Right lung (tissue), 5 donors: Measurements from ENCODE around the gene SLC16A3. TPM values are rescaled to one million over a fixed set of nuclear protein-coding genes. Genes with fewer than 3 reads are reported as not detected.

Experiments
- DNase-seq, 2 donors: peaks; one replicate each; pipeline ENCODE4 v3.0.0-alpha.2; 2013
- polyA plus RNA-seq, 5 donors: library from polyadenylated mRNA; unstranded; fragments of 120-200 nt; gene quantifications; one replicate each; pipeline versions ENCODE4 v1.2.1 to v1.2.3, GENCODE V29; 2013; ENCODE audit warnings: inconsistent platforms in 1 of 5, low replicate concordance in 1 of 5; ENCODE audit not compliant: insufficient read length in 5 of 5, insufficient read depth in 1 of 5

The SLC16A3 gene
- polyA plus RNA-seq, 5 donors = 10.2 to 23.4 (median 20.1) TPM

DNA sequence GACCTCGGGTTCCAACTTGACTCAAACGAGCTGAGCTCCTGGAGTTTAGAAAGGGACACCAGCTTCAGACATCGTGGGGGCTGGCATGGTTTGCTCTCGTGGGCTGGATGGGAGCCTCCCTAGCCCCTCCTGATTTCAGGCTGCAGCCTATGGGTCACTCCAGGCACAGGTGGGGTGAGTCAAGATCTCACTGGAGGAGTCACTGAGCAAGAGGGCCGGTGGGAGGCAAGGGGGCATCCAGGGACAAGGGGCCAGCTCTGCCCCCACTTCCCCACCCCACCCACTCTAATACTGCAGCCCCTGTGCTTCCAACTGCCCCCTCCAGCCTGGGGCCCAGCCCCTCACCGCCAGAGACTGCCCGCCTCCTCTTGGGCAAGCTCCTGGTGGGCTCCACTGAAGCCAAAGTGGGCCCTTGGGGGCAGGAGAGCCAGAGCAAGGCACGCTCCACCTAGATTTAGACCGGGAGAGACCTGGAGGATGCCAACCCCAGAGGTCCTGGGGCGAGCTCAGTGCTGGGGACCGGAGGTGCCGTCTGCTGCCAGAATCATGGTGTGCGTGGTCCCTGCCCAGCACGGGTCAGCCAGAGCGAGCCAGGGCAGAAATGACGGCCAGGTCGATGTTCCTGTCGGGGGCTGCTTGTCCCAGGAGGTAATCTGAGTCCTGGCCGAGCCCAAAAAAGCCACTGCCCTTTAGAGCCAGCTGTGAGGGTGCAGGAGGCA, 6.4 kb downstream of the SLC16A3 start:
- DNase-seq = no peak

DNA sequence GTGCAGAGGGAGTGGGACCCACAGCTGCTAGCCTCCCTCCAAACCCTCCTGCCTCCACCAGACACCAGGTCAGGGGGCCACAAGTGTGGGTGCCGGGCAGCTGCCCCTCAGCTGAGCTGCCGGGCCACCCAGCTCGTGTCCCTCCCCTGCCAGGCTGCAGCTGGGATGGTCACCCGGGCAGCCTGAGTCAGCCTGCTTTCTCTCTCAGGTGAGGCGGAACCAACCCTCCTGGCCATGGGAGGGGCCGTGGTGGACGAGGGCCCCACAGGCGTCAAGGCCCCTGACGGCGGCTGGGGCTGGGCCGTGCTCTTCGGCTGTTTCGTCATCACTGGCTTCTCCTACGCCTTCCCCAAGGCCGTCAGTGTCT, 6.9 kb downstream of the SLC16A3 start:
- no peak for DNase-seq

DNA sequence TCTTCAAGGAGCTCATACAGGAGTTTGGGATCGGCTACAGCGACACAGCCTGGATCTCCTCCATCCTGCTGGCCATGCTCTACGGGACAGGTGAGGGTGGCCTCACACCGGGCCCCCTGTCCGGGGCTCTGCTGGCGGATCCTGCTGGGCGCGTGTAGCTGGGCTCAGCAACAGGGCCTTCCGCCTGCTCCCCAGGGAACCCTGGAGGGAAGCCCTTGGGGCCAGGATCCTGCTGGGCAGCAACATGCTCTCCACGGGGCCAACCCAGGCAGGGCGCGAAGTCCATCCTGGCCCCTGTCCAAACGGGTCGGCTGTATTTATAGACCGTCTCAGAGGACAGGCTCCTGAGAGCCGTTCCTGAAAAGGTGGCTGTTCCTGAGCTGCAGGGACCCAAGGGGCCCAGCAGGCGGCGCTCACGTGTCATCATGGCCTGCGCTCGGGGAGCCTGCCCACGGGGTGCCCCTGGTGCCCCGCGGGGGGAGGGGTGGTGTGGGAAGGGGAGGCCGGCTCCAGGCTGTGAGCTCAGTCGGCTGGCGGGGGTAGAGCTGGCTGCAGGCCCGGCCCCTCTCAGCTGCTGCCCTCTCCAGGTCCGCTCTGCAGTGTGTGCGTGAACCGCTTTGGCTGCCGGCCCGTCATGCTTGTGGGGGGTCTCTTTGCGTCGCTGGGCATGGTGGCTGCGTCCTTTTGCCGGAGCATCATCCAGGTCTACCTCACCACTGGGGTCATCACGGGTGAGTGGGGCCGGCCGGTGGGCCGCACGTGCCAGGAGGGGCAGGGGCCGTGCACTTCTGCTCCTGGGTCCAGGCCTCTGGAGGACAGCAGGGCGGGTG, 7.5 kb downstream of the SLC16A3 start:
- peak in 1 of 2 donors; percentile 69 for DNase-seq

DNA sequence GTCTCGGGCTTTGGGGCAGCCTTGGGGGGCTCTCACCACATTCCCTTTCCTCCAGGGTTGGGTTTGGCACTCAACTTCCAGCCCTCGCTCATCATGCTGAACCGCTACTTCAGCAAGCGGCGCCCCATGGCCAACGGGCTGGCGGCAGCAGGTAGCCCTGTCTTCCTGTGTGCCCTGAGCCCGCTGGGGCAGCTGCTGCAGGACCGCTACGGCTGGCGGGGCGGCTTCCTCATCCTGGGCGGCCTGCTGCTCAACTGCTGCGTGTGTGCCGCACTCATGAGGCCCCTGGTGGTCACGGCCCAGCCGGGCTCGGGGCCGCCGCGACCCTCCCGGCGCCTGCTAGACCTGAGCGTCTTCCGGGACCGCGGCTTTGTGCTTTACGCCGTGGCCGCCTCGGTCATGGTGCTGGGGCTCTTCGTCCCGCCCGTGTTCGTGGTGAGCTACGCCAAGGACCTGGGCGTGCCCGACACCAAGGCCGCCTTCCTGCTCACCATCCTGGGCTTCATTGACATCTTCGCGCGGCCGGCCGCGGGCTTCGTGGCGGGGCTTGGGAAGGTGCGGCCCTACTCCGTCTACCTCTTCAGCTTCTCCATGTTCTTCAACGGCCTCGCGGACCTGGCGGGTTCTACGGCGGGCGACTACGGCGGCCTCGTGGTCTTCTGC, 8.4 kb downstream of the SLC16A3 start:
- no peak for DNase-seq

DNA sequence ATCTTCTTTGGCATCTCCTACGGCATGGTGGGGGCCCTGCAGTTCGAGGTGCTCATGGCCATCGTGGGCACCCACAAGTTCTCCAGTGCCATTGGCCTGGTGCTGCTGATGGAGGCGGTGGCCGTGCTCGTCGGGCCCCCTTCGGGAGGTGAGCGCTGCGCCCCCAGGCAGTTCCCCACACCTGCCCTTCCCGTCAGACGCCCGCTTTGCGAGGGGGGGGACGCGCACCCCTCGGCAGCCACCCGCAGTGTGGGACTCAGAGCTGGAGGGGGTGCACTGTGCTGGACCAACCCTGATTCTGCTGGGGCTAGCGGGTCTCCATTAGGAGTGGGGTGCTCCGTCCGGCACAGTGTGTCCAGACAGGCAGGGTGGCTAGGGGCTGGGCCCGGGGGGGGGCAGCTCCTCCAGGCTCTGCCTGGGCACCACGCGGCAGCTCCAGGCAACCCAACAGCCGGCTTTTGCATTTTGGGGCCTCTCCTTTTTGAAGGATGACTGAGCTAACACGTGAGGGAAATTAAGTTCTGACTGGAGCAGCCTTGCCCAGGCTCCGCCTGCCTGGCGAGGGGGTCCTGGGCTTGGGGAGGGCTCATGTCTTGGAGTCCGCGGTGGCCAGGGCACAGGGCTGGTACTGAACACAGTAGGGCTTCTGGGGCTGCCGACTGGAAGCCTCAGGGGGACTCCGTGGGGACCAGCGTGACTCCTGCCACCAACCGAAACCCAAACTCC, 9.1 kb downstream of the SLC16A3 start:
- DNase-seq = no peak

DNA sequence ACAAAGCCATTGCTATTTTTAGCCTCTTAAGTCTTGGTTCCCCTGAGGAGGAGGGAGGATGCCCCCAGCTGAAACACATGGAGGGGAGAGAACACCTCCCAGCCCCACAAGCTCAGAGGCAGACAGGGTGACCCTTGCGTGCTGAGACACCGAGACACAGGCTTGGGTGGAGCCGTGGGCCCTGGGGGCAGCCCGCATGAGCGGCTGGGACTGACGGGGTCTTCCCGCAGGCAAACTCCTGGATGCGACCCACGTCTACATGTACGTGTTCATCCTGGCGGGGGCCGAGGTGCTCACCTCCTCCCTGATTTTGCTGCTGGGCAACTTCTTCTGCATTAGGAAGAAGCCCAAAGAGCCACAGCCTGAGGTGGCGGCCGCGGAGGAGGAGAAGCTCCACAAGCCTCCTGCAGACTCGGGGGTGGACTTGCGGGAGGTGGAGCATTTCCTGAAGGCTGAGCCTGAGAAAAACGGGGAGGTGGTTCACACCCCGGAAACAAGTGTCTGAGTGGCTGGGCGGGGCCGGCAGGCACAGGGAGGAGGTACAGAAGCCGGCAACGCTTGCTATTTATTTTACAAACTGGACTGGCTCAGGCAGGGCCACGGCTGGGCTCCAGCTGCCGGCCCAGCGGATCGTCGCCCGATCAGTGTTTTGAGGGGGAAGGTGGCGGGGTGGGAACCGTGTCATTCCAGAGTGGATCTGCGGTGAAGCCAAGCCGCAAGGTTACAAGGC, 9.8 kb downstream of the SLC16A3 start:
- DNase-seq = no peak

DNA sequence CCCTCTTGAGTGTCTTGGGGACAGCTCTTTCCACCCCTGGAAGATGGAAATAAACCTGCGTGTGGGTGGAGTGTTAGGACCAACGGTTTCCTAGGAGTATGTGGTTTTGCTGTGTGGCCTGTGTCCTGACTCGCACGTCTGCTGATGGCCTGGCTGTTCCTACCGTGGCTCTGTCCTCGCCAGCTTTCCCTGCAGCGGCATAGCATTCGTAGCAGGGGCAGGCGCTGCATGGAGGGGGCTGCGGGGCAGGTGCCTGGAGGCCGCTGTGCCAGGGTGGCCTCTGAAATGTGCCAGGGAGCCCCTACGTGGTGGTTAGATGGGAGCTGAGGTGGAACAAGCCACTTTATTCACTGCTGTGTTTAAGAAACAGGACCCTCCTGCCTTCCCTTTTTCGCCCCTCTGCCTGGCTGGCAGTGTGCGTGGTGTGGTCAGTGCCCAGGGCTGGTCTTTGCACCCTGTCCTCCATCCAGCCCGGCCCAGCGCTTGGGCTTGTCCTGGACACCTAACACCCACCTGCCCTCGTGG, 10.6 kb downstream of the SLC16A3 start:
- no peak for DNase-seq

DNA sequence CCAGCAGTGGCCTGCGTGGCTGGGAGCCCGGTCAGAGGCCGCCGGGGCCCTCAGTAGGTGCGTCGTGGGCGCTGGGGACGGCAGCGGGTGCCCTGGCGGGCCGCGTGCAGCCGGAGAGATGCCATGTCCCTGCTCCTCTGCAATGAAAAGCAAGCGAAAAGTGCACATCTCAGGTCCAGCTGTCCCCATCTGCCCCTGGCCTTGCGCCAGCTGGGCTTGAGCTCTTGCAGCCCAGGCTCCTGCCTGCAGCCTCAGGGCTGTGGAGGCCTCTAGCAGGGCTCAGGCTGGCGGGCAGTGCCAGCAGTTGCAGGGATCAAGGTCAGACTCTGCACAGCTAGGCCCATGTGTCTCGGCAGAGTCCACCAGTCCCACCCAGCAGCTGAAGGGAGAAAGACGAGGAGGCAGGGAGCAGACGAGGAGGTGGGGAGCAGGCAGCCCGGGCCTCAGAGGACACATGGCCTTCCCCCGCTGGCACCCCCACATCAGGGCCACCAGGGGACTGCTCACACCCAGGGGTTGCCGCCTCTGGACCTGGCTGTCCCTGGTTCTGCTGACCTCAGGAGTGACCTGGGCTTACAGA, 11.2 kb downstream of the SLC16A3 start:
- no peak for DNase-seq

DNA sequence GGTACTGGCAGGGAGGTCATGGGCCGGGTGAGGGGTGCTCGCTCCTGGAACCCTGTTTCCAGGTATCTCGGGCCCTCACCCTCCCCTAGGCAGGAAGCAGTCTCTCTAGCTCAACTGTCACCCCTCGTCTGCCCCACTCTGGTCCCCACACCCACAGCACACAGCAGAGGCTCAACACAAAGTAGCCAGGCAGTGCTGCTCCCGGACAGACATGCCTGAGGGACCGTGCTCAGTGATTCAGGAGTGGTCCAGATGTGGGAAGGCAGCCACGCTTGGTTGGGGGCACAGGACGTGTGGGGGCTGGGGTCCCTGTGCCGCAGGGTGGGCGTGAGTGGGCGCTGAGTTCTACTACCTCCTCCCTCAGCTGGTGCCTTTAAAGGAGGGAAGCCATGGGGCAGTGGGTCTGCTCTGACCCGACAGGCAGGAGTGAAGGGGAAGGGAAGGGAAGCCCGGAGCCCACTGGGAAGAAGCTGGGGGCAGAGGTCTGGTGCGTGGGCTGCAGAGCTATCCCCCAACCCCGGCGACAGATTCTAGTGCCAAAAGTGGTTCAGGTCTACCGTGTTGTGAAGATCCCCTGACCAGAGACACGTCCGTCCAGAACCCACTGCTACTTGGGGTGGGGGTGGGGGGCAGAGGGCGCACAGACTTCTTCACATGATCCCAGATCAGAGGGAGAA, 11.8 kb downstream of the SLC16A3 start:
- no peak for DNase-seq

DNA sequence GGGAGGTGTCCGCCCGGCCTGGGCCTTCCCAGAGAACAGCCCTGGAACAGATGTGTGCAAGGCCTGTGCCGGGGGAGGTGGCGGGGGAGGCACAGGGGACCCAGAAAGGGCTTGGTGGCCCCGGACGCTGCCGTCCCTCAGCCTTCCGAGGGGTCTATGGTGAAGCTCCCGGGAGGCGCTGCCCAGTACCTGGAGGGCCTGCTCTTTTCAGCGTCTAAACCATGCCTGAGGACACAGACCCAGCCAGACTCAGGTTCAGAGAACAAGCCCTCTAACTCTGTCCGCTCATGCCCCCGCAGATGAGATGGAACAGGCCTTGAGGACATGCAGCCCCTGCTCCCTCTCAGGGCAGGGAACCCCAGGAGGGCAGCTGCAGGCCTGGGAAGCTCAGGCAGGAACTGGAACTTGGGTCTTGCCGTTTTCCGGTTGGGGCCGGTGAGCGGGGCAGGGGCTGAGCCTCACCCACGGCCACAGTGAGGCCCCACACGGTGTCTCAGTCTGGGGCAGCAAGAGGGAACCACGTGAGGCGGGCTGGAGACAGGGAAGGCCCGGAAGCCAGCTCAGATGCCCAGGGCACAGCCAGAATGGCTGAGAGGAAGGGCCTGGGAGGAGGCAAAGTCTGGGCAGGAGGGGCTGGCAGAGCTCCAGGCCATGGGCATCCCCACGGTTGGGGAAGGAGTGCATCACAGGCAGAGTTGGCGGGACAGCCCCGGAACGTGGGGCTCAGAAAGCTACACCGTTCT, 12.5 kb downstream of the SLC16A3 start:
- DNase-seq = no peak

DNA sequence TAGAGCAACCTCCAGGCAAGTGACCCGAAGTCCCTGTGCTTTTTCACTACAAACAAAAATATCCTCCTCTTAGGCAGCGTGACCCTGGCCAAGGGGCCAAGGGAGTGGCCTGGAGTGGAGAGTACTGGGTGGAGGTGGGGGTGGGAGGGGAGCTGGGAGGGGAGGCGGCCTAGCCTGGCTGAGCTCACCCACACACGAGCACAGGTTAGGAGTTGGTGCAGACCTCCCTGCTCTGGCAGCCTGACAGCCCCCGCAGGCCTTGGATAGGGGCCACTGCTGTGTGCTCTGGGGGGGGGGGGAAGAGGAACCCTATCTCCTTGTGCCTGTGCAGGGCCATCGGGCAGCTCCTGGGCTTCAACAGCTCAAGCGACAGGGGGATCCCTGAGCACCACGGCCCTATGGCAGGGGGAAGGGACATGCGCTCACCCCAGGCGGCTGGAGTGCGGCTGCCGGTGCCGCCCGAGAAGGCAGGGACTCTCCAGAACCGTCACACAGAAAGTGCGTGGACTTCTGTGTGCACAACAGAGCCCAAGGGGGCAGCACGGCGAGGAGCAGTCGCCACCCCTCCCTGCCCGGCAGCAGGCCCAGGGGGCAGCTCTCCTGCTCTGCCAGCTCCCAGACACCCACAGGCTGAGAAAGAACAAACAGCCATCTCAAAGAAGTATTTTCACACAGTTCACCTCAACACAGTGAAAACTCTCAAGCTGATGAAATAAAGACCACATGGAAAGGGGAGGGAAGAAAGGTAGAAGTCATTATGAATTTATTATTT, 13.3 kb downstream of the SLC16A3 start:
- no peak for DNase-seq

DNA sequence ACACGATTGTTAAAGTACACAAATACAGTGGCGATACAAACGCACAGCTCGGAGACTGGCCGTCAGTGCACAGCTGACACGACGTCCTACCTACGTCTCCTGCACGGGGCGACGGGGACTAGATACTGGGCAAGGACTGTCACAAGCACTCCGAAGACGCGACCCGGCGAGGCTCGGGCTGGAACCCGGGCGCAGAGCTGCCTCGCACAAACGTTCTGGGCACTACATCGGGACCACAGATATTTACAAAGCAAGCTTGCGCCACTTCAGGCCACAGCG, 13.8 kb downstream of the SLC16A3 start:
- no peak for DNase-seq

DNA sequence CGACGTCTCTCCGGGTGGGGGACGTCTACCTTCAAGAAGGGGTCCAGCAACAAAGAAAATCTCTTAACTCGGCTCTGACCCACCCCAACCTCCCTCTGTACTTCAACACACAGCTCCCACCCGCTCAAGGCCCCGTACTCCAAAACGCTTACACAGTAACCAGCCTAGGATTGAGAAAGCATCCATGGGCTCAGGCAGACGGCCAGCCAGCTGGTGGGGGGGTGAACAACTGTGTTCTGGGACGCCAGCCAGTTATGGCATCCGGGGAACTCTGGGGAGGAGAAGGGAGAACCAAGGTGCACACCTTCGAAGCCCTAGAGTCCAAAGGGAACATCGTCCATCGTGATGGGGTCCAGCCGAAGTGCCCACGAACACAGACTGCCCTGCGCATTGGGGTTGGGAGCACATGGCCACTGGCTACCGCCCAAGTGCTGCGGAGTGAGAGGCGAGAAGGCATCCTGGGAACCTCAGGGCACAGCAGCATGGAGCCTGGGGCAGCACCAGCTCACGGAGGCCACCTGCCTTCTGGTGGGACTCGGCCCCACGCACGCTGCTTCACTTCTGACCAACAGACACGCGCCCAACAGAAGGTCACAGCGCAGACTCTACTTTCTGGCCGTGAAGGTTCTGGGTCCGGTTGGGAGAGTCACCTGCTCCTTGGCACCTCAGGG, 14.3 kb downstream of the SLC16A3 start:
- peak; percentile 80 to 84 for DNase-seq

DNA sequence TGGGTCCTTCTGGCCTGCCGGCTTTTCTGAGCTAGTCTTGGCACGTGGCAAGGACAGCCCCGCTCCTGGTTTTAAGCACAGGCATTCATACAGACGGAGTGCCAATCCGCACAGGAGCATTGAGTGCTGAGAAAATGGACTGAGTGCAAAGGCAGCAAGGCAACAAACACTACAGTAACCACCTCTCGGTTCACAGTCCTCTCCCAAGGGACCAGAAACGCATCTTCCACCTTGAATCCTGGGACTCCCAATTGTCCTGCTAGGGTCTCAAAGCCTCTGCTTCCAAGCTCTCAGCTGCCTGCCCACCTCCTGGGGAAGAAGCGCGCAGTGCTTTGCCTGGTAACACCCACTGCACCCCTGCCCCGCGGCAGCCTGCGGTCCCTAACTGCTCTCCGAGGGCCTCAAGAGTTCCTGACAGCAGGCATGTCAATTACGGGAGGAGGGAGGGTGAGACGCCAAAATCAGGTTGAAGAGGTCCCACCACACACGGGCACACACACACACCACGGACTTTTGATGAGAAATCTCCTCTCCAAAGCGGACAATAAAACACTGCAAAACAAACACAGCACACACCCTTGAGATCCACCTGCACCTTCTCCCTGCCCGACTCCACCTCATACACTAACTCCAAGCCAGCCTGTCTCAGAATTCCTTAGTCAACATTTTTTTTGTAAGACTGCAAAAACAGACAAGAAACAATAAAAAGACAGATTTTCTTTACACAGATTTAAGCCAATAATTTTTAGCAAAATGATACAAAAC, 15.0 kb downstream of the SLC16A3 start:
- DNase-seq = no peak

DNA sequence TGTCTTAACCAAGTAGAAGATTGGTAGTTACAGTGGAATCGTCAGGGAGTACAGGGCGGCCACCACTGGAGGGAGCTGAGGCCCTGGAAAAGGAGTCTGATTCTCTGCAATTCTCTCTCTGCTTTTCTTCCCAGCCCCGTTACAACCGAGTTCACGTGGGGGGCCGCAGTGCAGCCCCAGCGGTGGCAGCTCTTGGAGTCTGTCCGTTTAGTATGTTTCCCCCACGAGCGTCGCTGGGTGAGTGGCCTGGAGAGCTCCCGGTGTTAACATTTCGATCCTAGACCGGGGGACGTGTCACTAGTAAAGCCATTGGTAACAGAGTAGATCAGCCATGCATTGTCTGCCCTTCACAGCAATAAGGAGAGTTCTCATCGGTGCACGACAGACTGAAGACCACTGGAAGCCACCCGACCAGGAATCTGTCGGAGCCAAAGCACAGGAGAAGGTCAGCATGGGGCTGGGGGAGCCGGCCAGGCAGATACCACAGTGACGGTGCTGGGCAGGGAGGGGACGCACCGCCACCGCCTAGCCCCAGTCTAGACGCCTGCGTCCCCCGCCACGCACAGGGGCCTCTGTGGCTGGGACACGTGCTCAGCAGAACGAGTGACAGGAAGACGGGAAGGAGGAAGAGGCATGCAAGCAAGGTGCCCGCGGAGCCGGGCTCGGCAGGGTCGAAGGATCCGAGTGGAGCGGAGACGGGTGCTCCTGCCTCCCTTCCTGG, 15.7 kb downstream of the SLC16A3 start:
- no peak for DNase-seq

DNA sequence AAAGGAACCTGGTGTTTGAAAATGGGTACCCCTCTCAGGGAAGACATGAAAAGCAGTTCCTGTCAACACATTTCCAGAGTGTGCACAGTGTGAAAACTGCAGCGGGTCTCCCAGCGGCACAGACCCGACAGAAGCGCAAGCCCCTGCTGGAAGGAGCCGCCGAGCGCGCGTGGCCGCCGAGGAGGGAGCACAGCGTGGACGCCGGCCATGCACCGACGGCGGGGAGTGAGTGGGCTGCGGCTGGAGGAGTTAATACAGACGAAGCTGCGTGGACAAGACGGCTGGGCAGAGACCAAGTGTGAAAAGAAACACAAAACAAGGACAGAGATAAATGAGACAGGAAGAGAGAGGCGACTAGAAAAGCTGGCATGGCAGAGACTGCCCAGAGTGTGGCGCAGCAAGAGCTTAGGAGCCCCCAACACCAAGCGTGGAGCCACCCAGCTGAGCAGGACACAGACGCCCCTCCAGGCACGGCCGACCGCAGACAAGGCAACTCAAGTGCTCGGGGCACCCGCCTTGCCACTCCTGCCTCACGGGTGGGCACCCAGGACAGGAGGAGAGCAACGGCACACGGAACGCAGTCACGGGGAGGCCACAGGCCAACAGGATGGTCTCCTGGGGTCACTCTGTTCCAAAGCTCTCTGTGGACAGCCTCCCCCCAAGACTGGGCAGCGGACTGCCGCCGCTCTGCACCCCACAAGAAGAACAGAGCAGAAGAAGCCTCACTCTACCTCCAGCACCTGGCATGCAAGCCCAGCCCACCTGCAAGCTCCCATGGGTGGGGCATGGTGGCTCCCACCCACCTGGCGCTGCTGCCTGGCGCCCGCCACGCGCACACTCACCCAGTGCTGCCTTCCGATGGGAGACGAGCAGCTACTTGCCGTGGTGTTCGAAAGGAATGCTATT, 16.5 kb downstream of the SLC16A3 start:
- no peak for DNase-seq
